ENCODE measurements around the gene WNT2B.

DNA sequence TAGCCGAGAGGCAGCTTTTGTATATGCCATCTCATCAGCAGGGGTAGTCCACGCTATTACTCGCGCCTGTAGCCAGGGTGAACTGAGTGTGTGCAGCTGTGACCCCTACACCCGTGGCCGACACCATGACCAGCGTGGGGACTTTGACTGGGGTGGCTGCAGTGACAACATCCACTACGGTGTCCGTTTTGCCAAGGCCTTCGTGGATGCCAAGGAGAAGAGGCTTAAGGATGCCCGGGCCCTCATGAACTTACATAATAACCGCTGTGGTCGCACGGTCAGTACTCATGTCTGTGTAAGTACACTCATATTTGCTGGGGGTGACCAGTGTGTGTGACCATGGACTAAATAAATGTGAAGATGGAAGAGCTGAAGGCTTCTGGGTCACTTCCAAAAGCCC lies 7.4 kb downstream of the WNT2B start:
- no peak for TF ChIP-seq EZH2 (IDR thresholded peaks at IDR 0.05)
- no peak for TF ChIP-seq POLR2AphosphoS5 (IDR thresholded peaks at IDR 0.05; ENCODE audit: borderline replicate concordance, low read depth, low read length)

All from SK-N-MC (cell line).